GM18870 (cell line): ENCODE data around the gene LAMC3.
"Not testable (repeated sequence)": the region's sequence is repeated elsewhere in the genome, so short reads cannot be mapped to it uniquely, and the experiment has no call there.

ENCODE experiments used
- ATAC-seq: cut with Tn5 transposase; IDR thresholded peaks from one replicate; pipeline ENCODE4 v1.9.1; 2021; ENCODE audit warnings: moderate library complexity; ENCODE audit not compliant: unreplicated experiment

LAMC3 gene

GRCh38 chr9:131095666-131096268, 86.8 kb downstream of the LAMC3 start:
- ATAC-seq: no peak

GRCh38 chr9:131096269-131097125, 87.5 kb downstream of the LAMC3 start, which contains the start of gene AIF1L:
AIF1L (plus strand) TSS chr9:131096531; CDS start chr9:131096630, 99 bp downstream.
- no peak for ATAC-seq

GRCh38 chr9:131097126-131097947, 88.4 kb downstream of the LAMC3 start:
- no peak for ATAC-seq

DNA sequence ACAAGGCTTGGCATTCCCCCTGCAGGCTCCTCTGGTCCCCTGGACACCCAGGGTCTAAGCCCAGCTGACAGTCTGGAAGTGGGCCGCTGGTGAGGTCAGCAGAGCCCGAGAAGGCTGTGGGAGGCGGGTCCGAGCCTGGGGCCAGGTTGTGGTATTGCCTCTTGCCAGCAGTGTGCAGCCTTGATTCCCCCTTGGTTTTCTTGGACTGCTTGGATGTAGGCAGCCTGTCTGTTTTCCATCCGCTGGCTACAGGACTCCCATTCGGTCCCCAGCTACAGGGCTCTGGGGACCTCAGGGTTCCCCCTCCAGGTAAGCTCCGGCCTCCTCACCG, 88.9 kb downstream of the LAMC3 start:
- ATAC-seq: no peak

DNA sequence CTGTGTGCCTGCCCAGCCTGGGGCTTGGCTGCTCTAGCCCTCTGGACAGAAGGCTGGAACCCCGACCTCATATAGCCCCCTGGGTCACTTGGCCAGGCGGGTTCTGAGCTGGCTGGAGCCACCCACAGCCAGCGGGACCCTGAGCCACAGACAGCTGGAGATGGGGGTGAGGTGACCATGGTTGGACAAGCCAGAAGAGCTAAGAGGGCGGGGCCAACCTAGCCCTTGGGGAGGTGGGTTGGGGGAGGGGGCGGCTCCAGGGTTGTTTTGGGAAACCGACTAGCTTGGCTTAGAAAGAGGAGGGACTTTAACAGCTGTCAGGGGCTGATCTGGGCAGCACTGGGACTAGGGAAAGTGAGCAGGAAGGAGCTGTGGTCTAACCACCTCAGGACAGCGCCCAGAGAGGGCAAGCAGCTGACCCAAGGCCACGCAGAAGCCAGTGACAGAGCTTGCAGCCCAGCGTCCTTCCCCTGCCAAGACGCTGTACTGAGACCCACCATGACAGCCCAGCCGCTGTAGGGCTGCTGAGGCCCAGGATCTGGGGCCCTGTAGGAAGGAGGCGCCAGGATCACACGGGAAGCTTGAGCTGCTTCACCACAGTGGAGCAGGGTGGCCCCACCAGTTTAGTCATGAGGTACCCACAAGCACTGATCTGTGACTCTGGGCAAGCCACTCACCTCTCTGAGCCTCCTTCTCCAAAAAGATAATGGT, 89.6 kb downstream of the LAMC3 start:
- ATAC-seq: no peak

- no peak for ATAC-seq
Measured at GRCh38 chr9:131099102-131099606, 90.2 kb downstream of the LAMC3 start.

- not testable (repeated sequence) for ATAC-seq
Measured at GRCh38 chr9:131099845-131100244, 90.9 kb downstream of the LAMC3 start.

GRCh38 chr9:131100445-131100844, 91.5 kb downstream of the LAMC3 start:
- no peak for ATAC-seq

DNA sequence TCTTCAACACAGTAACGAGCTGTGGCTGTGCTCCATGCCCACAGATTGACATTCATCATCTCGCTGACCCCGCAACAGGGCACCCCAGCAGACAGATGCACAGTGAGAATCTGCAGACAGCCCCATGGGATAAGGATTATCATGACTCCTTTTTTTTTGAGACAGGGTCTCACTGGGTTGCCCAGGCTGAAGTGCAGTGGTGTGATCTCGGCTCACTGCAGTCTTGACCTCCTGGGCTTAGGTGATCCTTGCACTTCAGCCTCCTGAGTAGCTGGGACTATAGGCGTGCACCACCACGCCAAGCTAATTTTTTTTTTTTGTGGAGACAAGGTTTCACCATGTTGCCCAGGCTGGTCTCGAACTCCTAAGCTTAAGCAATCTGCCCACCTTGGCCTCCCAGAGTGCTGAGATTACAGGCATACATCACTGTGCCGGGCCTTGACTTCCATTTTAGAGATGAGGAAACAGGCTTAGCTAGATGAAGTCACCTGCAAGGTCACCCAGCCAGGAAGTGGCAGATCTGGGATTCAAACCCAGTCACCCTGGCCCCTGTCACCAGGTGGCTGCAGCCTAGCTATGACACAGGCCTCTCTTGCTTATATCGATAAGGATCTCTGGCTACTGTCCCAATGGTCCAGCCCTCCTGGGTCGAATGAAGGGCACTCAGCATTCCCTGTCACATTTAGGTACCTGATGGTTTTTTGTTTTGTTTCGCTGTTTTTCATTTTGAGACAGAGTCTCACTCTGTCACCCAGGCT, 92.4 kb downstream of the LAMC3 start:
- ATAC-seq: no peak

DNA sequence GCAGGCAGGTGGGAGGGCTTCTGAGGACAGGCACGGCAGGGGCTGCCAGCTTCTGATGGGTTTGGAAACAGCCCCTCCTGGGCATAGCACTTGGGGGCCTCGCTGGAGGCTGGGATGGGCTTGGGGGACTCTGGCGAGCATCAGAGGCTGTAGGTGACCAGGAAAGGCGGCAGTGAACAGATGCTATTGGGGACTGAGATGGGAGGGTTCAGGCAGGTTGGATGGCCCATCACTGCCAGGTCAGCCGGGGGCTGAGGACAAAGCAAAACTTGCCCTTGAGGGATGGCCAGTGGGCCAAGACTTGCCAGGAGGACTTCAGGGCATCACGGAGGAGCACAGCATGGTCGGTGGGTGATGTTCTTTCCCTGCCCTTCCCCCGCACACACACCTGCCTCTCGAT, 94.0 kb downstream of the LAMC3 start:
- ATAC-seq: no peak

- no peak for ATAC-seq
Measured at GRCh38 chr9:131103535-131103934, 94.6 kb downstream of the LAMC3 start.

- no peak for ATAC-seq
Measured at GRCh38 chr9:131104016-131104740, 95.2 kb downstream of the LAMC3 start.

- no peak for ATAC-seq
Measured at GRCh38 chr9:131105952-131106351, 97.0 kb downstream of the LAMC3 start.

DNA sequence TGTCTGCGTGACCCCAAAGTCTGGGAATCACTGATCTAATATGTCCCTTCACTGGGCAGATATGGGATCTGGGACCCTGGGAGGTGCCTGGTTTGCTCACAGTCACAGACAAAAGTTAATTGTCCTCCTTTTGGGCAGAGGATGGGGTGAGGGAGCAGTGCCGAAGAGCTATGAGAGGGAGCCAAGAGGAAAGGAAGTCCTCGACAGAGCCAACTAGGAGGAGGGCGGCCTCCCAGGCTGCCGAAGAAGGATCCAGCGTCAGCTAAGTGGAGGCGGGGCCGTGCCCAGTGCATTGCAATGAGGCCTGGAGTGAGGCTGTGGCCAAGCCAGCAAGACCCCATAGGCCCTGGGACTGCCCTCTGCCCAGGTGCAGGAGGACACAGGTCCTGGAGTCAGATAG, 98.8 kb downstream of the LAMC3 start:
- ATAC-seq: no peak

- no peak for ATAC-seq
Measured at GRCh38 chr9:131111186-131111853, 102.3 kb downstream of the LAMC3 start.

DNA sequence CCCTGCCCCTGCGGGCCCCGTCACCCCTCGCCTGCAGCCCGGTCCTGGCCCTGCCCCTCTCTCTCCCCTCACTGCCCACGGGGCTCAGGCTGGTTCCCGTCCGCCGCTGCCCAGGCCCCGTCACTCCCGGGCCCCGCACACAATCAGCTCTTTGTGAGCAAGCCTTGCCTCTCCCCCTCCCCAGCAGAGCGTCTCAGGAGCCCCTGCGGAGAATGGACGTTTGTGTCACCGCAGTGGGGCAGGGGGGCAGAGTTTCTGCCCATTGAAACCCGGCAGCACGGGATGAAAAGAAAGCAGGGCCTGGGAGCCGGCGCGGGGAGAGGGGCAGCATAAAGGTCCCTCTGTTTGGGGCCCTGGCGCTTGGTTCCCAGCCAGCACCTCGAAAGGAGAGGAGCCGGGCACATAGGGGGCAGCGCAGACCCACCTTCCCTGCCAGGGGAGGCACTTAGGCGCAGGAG, 102.9 kb downstream of the LAMC3 start:
- ATAC-seq: no peak

DNA sequence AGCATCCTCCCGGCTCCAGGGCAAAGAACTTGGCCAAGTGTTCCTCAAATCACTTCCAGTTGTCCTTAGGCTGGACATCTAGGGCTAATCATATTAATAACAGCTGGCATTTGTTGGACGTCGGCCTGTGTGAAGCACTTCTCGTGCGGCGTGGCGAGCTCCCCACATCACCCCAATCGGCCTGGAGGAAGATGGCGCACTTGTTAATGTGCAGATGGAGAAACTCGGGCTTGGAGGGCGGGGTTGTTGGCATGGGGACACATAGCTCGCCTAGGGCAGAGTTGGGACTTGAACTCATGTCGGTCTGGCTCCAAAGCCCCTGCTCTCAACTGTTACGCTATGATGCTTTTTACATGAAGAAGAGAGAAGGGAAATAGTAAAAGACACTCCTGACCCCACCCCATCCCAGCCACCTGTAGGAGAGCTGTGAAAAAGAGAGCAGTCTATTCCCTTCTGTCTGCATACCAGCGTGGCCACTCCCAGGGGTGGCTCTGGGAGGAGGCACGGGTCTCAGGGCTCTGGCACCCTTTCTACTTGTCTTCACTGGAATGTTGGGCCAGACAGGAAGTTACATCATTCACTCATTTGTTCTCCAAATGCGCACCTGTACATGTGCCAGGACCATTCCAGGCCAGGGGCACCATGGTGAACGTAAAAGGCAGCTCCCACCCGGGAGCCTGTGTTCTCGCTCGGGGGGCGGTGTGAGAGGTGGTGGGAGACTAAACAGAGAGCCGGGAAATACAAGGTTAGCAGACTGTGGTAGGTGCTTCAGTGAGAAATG, 103.6 kb downstream of the LAMC3 start:
- no peak for ATAC-seq

- ATAC-seq: no peak
Measured at GRCh38 chr9:131113655-131114054, 104.7 kb downstream of the LAMC3 start.
